Astrocyte of the spinal cord (primary cell): ENCODE measurements around the gene LSM3.

Experiments
- DNase-seq: peaks from one replicate; pipeline ENCODE4 v3.0.0; 2011; ENCODE audit warnings: low read depth, low spot score
- H3K4me3 ChIP-seq: 2 replicates; pipeline ENCODE4 v1.5.1; 2011; ENCODE audit warnings: low read depth, mild to moderate bottlenecking, low read length, moderate library complexity
- CTCF ChIP-seq: IDR thresholded peaks from 2 replicates; pipeline ENCODE4 v1.5.1; 2012; ENCODE audit warnings: low read depth, mild to moderate bottlenecking, low read length, inconsistent platforms
- in situ Hi-C: cut with HindIII; loops from 2 replicates; pipeline ENCODE4 v1.10.0; 2017; ENCODE audit warnings: low sequenced_read_pairs

The LSM3 gene

GRCh38 chr3:14245248-14245639 lies 66.6 kb downstream of the LSM3 start:
- TF ChIP-seq CTCF, result no peak
- DNase-seq, result no peak
- H3K4me3 ChIP-seq, result no peak overlapping the region
- in situ Hi-C loops, result no loop called here

GRCh38 chr3:14245822-14246221 lies 67.2 kb downstream of the LSM3 start:
- DNase-seq, result no peak
- in situ Hi-C loops, result no loop called here
- TF ChIP-seq CTCF, result no peak
- no peak overlapping the region for H3K4me3 ChIP-seq

- no peak overlapping the region for H3K4me3 ChIP-seq
- in situ Hi-C loops, result no loop called here
- DNase-seq, result no peak
- no peak for TF ChIP-seq CTCF
Measured at GRCh38 chr3:14246414-14246813, 67.8 kb downstream of the LSM3 start.

- in situ Hi-C loops, result no loop called here
- no peak overlapping the region for H3K4me3 ChIP-seq
- no peak for TF ChIP-seq CTCF
- no peak for DNase-seq
Measured at GRCh38 chr3:14248477-14248848, 69.8 kb downstream of the LSM3 start.

- no peak for DNase-seq
- in situ Hi-C loops, result no loop called here
- TF ChIP-seq CTCF, result no peak
- H3K4me3 ChIP-seq, result no peak overlapping the region
Measured at GRCh38 chr3:14248849-14249523, 70.4 kb downstream of the LSM3 start.
